Uterus (tissue), 2 donors: ENCODE measurements around the gene SSBP3.

ENCODE experiments used
- CTCF ChIP-seq, 4 experiments: fragments of 200-600 bp in 2 of 4; fragments of 450-650 bp in 2 of 4; sonication (generic) in 2 of 4; IDR thresholded peaks; one replicate each; pipeline ENCODE4 v1.5.1; 2016 to 2019; ENCODE audit warnings: antibody characterized with exemption in 4 of 4, mild to moderate bottlenecking in 2 of 4, moderate library complexity in 1 of 4
- POLR2A ChIP-seq, 2 donors: fragments of 450-650 bp; IDR thresholded peaks; one replicate each; pipeline ENCODE4 v1.6.1; 2016; ENCODE audit warnings: antibody characterized with exemption in 2 of 2, mild to moderate bottlenecking in 1 of 2, moderate library complexity in 1 of 2

- TF ChIP-seq CTCF (IDR thresholded peaks at IDR 0.05) (no peak), POLR2A (IDR thresholded peaks at IDR 0.05) (no peak)
These were observed 9.3 kb upstream of the SSBP3 start for GRCh38 chr1:54415533-54415932.
